Upper lobe of left lung (tissue), 6 donors: ENCODE data around the gene TUBAL3. TPM values are rescaled to one million over a fixed set of nuclear protein-coding genes. Genes with fewer than 3 reads are reported as not detected.

ENCODE experiments used
- ATAC-seq, 2 donors: fragments of 200-7000 bp; cut with Tn5 transposase; one replicate each; pipeline ENCODE4 v1.9.1; 2022; ENCODE audit warnings: mild to moderate bottlenecking in 2 of 2, moderate library complexity in 2 of 2; ENCODE audit not compliant: low FRiP score in 2 of 2
- DNase-seq, 2 donors: peaks; one replicate each; pipeline ENCODE4 v3.0.0-alpha.2; 2019 to 2020
- H3K27ac ChIP-seq, 4 donors: fragments of 200-600 bp; sonication (generic); one replicate each; pipeline ENCODE4 v1.5.1; 2016 to 2019
- H3K27me3 ChIP-seq, 4 donors: fragments of 200-600 bp; sonication (generic); one replicate each; pipeline ENCODE4 v1.5.1; 2017 to 2019
- H3K36me3 ChIP-seq, 4 donors: fragments of 200-600 bp; sonication (generic); one replicate each; pipeline ENCODE4 v1.5.1; 2016 to 2019
- H3K4me1 ChIP-seq, 4 donors: fragments of 200-600 bp; sonication (generic); one replicate each; pipeline ENCODE4 v1.5.1; 2018 to 2019
- H3K4me3 ChIP-seq, 4 donors: fragments of 200-600 bp; sonication (generic); one replicate each; pipeline ENCODE4 v1.5.1; 2017 to 2019; ENCODE audit warnings: mild to moderate bottlenecking in 2 of 4, moderate library complexity in 1 of 4
- H3K9me3 ChIP-seq, 4 donors: fragments of 200-600 bp; sonication (generic); one replicate each; pipeline ENCODE4 v1.5.1; 2018 to 2019
- CTCF ChIP-seq, 6 experiments: fragments of 450-650 bp in 4 of 6; fragments of 200-600 bp in 2 of 6; sonication (generic) in 2 of 6; IDR thresholded peaks; one replicate each; pipeline ENCODE4 v1.5.1; 2016 to 2019; ENCODE audit warnings: antibody characterized with exemption in 6 of 6
- EP300 ChIP-seq, 4 donors: sonication (generic); formaldehyde crosslinking; IDR thresholded peaks; one replicate each; pipeline ENCODE4 v1.5.1; 2017; ENCODE audit warnings: antibody characterized with exemption in 4 of 4, control low read depth in 2 of 4
- POLR2A ChIP-seq, 4 donors: fragments of 450-650 bp; IDR thresholded peaks; one replicate each; pipeline ENCODE4 v1.5.1; 2016 to 2017; ENCODE audit warnings: antibody characterized with exemption in 4 of 4, mild to moderate bottlenecking in 2 of 4
- POLR2AphosphoS5 ChIP-seq, 2 donors: sonication (generic); formaldehyde crosslinking; IDR thresholded peaks; one replicate each; pipeline ENCODE4 v1.5.1; 2017; ENCODE audit warnings: antibody characterized with exemption in 2 of 2
- WGBS, 2 donors: methylation state at CpG; one replicate each; pipeline ENCODE4 v1.1.5; 2017 to 2018; 5-methylcytosine and 5-hydroxymethylcytosine counted together
- total RNA-seq, 6 donors: library from RNA; depleted of rRNA in 4 of 6; stranded (reverse); fragments of >200 nt in 4 of 6; gene quantifications; one replicate each; pipeline versions ENCODE4 v1.1.0 to v1.2.1, GENCODE V29; 2016 to 2021
- donor health status: DM: no; HTN: no; CAD: no; lungs with moderate emphysema.
- donor health status: DM: no; HTN: yes; CAD: no; lungs with severe emphysema.

The TUBAL3 gene
- total RNA-seq, 6 donors from 2014 or later = 0.59 TPM; not detected in 5

- DNase-seq (no peak), ATAC-seq (no peak)
- H3K4me1 ChIP-seq = no peaks in the 10 kb centered on the region
- H3K9me3 ChIP-seq = no peaks in the 10 kb centered on the region
- H3K27me3 ChIP-seq = no peaks in the 10 kb centered on the region
- TF ChIP-seq EP300 (IDR thresholded peaks at IDR 0.05) = no peak
- H3K27ac ChIP-seq = no peak overlapping the region
- peaks cover 0 to 5% (median 0%) of the 10 kb centered on the region in 4 donors for H3K36me3 ChIP-seq
- 60 to 81% methylated on average over 1 of the region's 1 CpG for whole genome bisulfite sequencing, 2 donors
- no peak overlapping the region for H3K4me3 ChIP-seq
These were observed 28.6 kb upstream of the TUBAL3 start for GRCh38 chr10:5433182-5433581.

DNA sequence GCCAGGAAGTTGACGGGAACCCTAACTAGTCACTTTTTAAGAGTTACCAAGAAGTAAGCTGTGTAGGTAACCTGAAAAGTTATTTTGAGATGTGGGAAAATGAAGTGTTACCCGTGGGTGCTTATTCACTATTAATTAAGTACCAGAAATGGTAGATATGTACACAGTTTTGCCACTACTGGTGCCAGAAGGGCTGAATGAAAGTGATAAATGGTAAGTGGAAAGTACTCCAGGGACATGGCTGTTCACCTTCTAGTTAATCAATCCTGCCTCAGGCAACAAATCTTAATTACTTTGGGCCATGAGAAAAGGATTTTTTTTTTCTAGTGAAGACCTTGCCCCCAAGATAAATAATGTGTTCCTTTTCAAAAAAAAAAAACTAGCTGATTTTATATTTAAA is 23.5 kb upstream of the TUBAL3 start:
- Histone ChIP-seq H3K27me3 (no peaks in the 10 kb centered on the region), H3K4me1 (no peaks in the 10 kb centered on the region), H3K36me3 (peaks cover 0 to 5% (median 0%) of the 10 kb centered on the region in 4 donors), H3K9me3 (no peaks in the 10 kb centered on the region), H3K4me3 (no peak overlapping the region), H3K27ac (no peak overlapping the region)
- ATAC-seq (no peak), DNase-seq (no peak)
- TF ChIP-seq CTCF (IDR thresholded peaks at IDR 0.05) (no peak), EP300 (IDR thresholded peaks at IDR 0.05) (no peak), POLR2A (IDR thresholded peaks at IDR 0.05) (no peak), POLR2AphosphoS5 (IDR thresholded peaks at IDR 0.05) (no peak)
- 51 to 60% methylated on average over 2 of the region's 2 CpGs for WGBS, 2 donors

GRCh38 chr10:5424751-5425150 is 20.1 kb upstream of the TUBAL3 start:
- no peaks in the 10 kb centered on the region for H3K27me3 ChIP-seq
- no peaks in the 10 kb centered on the region for H3K36me3 ChIP-seq
- H3K27ac ChIP-seq = peak overlapping the region in 1 of 4 donors; percentile 27
- H3K4me1 ChIP-seq = no peaks in the 10 kb centered on the region
- DNase-seq (no peak), ATAC-seq (no peak)
- WGBS, 2 donors = 59 to 68% methylated on average over 3 to 4 of the region's 4 CpGs
- no peak overlapping the region for H3K4me3 ChIP-seq
- no peak for TF ChIP-seq EP300 (IDR thresholded peaks at IDR 0.05)
- no peak for TF ChIP-seq POLR2A (IDR thresholded peaks at IDR 0.05)
- no peaks in the 10 kb centered on the region for H3K9me3 ChIP-seq

GRCh38 chr10:5423771-5424170 is 19.1 kb upstream of the TUBAL3 start:
- Histone ChIP-seq H3K4me1 (no peaks in the 10 kb centered on the region), H3K4me3 (no peak overlapping the region), H3K36me3 (no peaks in the 10 kb centered on the region), H3K9me3 (peaks cover 0 to 3% (median 2%) of the 10 kb centered on the region in 4 donors), H3K27me3 (no peaks in the 10 kb centered on the region), H3K27ac (no peak overlapping the region)
- no peak for TF ChIP-seq CTCF (IDR thresholded peaks at IDR 0.05)
- no peak for TF ChIP-seq POLR2A (IDR thresholded peaks at IDR 0.05)
- no peak for TF ChIP-seq POLR2AphosphoS5 (IDR thresholded peaks at IDR 0.05)
- TF ChIP-seq EP300 (IDR thresholded peaks at IDR 0.05) = no peak
- 24 to 25% methylated on average over 2 of the region's 2 CpGs for WGBS, 2 donors
- no peak for DNase-seq
- ATAC-seq = no peak

DNA sequence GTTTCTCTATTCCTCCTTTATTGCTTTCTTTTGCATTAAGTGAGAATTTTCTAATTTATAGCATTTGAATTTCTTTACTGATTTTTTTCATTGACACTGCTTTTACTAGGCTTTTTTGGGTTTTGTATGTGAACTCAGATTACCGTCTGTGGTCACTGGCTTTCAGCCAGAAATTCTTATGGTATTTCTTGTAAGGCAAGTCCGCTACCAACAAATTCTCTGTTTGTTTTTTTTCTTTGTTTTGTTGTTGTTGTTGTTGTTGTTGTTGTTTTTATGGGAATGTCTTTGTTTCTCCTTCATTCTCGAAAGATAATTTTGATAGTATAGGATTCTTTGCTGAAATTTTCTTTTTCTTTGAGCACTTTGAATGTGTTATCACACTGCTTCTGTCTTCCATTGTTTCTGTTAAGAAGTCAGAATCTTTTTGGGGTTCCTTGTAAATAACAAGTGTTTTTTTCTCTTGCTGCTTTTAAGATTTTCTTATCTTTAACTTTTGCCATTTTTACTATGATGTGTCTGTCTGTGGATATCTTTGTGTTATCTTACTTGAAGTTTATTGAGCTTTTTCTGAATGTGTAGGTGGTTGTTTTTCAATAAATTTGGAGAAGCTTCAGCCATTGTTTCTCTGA is 15.0 kb upstream of the TUBAL3 start:
- Histone ChIP-seq H3K36me3 (no peaks in the 10 kb centered on the region), H3K9me3 (peaks cover 0 to 7% (median 5%) of the 10 kb centered on the region in 4 donors), H3K27me3 (no peaks in the 10 kb centered on the region), H3K4me3 (no peak overlapping the region), H3K4me1 (no peaks in the 10 kb centered on the region), H3K27ac (no peak overlapping the region)
- no peak for TF ChIP-seq CTCF (IDR thresholded peaks at IDR 0.05)
- TF ChIP-seq EP300 (IDR thresholded peaks at IDR 0.05) = no peak
- TF ChIP-seq POLR2AphosphoS5 (IDR thresholded peaks at IDR 0.05) = no peak
- no peak for TF ChIP-seq POLR2A (IDR thresholded peaks at IDR 0.05)
- no peak for DNase-seq
- ATAC-seq = no peak
- 85 to 89% methylated on average over 3 of the region's 3 CpGs for WGBS, 2 donors

DNA sequence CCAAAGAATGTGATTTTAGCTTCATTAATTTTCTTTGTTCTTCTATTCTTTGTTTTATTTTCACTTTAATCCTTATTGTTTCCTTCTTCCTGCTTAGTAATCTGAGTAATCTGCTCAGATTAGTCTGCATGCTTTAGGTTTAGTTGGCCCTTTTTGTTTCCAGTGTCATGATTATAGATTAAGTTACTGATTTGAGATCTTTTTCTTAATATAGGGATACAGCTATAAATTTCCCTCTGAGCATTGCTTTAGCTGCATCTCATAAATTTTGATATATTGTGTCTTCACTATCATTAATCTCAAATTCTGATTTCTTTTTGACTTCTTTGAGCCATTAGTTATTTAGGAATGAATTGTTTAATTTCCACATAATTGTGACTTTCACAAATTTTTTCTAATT is 14.0 kb upstream of the TUBAL3 start:
- H3K27me3 ChIP-seq = no peaks in the 10 kb centered on the region
- DNase-seq = no peak
- H3K4me1 ChIP-seq = peaks cover 0 to under 1% (median 0%) of the 10 kb centered on the region in 4 donors
- H3K9me3 ChIP-seq = peaks cover 0 to 7% (median 5%) of the 10 kb centered on the region in 4 donors
- no peak overlapping the region for H3K27ac ChIP-seq
- no peaks in the 10 kb centered on the region for H3K36me3 ChIP-seq
- H3K4me3 ChIP-seq = no peak overlapping the region
- ATAC-seq = no peak
- TF ChIP-seq EP300 (IDR thresholded peaks at IDR 0.05) (no peak), POLR2A (IDR thresholded peaks at IDR 0.05) (no peak), POLR2AphosphoS5 (IDR thresholded peaks at IDR 0.05) (no peak), CTCF (IDR thresholded peaks at IDR 0.05) (no peak)
